Upper lobe of left lung (tissue), 6 donors: ENCODE results near the gene ANO10. TPM values are rescaled to one million over a fixed set of nuclear protein-coding genes. Genes with fewer than 3 reads are reported as not detected.
A peak's percentile ranks its signal among the peaks of the same experiment; 100 is the strongest.

Experiments used
- ATAC-seq, 2 donors: fragments of 200-7000 bp; cut with Tn5 transposase; one replicate each; pipeline ENCODE4 v1.9.1; 2022; ENCODE audit warnings: mild to moderate bottlenecking in 2 of 2, moderate library complexity in 2 of 2; ENCODE audit not compliant: low FRiP score in 2 of 2
- DNase-seq, 2 donors: peaks; one replicate each; pipeline ENCODE4 v3.0.0-alpha.2; 2019 to 2020
- H3K27ac ChIP-seq, 4 donors: fragments of 200-600 bp; sonication (generic); one replicate each; pipeline ENCODE4 v1.5.1; 2016 to 2019
- H3K27me3 ChIP-seq, 4 donors: fragments of 200-600 bp; sonication (generic); one replicate each; pipeline ENCODE4 v1.5.1; 2017 to 2019
- H3K36me3 ChIP-seq, 4 donors: fragments of 200-600 bp; sonication (generic); one replicate each; pipeline ENCODE4 v1.5.1; 2016 to 2019
- H3K4me1 ChIP-seq, 4 donors: fragments of 200-600 bp; sonication (generic); one replicate each; pipeline ENCODE4 v1.5.1; 2018 to 2019
- H3K4me3 ChIP-seq, 4 donors: fragments of 200-600 bp; sonication (generic); one replicate each; pipeline ENCODE4 v1.5.1; 2017 to 2019; ENCODE audit warnings: mild to moderate bottlenecking in 2 of 4, moderate library complexity in 1 of 4
- H3K9me3 ChIP-seq, 4 donors: fragments of 200-600 bp; sonication (generic); one replicate each; pipeline ENCODE4 v1.5.1; 2018 to 2019
- CTCF ChIP-seq, 6 experiments: fragments of 450-650 bp in 4 of 6; fragments of 200-600 bp in 2 of 6; sonication (generic) in 2 of 6; IDR thresholded peaks; one replicate each; pipeline ENCODE4 v1.5.1; 2016 to 2019; ENCODE audit warnings: antibody characterized with exemption in 6 of 6
- EP300 ChIP-seq, 4 donors: sonication (generic); formaldehyde crosslinking; IDR thresholded peaks; one replicate each; pipeline ENCODE4 v1.5.1; 2017; ENCODE audit warnings: antibody characterized with exemption in 4 of 4, control low read depth in 2 of 4
- POLR2A ChIP-seq, 4 donors: fragments of 450-650 bp; IDR thresholded peaks; one replicate each; pipeline ENCODE4 v1.5.1; 2016 to 2017; ENCODE audit warnings: antibody characterized with exemption in 4 of 4, mild to moderate bottlenecking in 2 of 4
- POLR2AphosphoS5 ChIP-seq, 2 donors: sonication (generic); formaldehyde crosslinking; IDR thresholded peaks; one replicate each; pipeline ENCODE4 v1.5.1; 2017; ENCODE audit warnings: antibody characterized with exemption in 2 of 2
- WGBS, 2 donors: methylation state at CpG; one replicate each; pipeline ENCODE4 v1.1.5; 2017 to 2018; 5-methylcytosine and 5-hydroxymethylcytosine counted together
- total RNA-seq, 6 donors: library from RNA; depleted of rRNA in 4 of 6; stranded (reverse); fragments of >200 nt in 4 of 6; gene quantifications; one replicate each; pipeline versions ENCODE4 v1.1.0 to v1.2.1, GENCODE V29; 2016 to 2021
- donor health status: DM: no; HTN: no; CAD: no; lungs with moderate emphysema.
- donor health status: DM: no; HTN: yes; CAD: no; lungs with severe emphysema.

Gene ANO10
- total RNA-seq, 6 donors from 2014 or later: 12.9 to 27.2 (median 18.3) TPM

- 60 to 67% methylated on average over 3 of the region's 3 CpGs for WGBS, 2 donors
- Histone ChIP-seq H3K27me3 (no peaks in the 10 kb centered on the region), H3K4me1 (no peaks in the 10 kb centered on the region), H3K36me3 (no peaks in the 10 kb centered on the region), H3K4me3 (no peak overlapping the region), H3K9me3 (no peaks in the 10 kb centered on the region), H3K27ac (no peak overlapping the region)
- ATAC-seq: no peak
- DNase-seq: no peak
- TF ChIP-seq EP300 (IDR thresholded peaks at IDR 0.05) (no peak), CTCF (IDR thresholded peaks at IDR 0.05) (no peak), POLR2AphosphoS5 (IDR thresholded peaks at IDR 0.05) (no peak), POLR2A (IDR thresholded peaks at IDR 0.05) (no peak)
These were observed 82.5 kb downstream of the ANO10 start for GRCh38 chr3:43539321-43539720.

GRCh38 chr3:43537225-43537624 is 84.6 kb downstream of the ANO10 start:
- ATAC-seq: no peak
- no peaks in the 10 kb centered on the region for H3K9me3 ChIP-seq
- no peak overlapping the region for H3K27ac ChIP-seq
- DNase-seq: no peak
- TF ChIP-seq CTCF (IDR thresholded peaks at IDR 0.05): no peak
- TF ChIP-seq POLR2AphosphoS5 (IDR thresholded peaks at IDR 0.05): no peak
- no peak for TF ChIP-seq POLR2A (IDR thresholded peaks at IDR 0.05)
- no peak for TF ChIP-seq EP300 (IDR thresholded peaks at IDR 0.05)
- H3K4me1 ChIP-seq: no peaks in the 10 kb centered on the region
- H3K27me3 ChIP-seq: no peaks in the 10 kb centered on the region
- no peak overlapping the region for H3K4me3 ChIP-seq
- H3K36me3 ChIP-seq: no peaks in the 10 kb centered on the region

GRCh38 chr3:43534675-43535074 is 87.1 kb downstream of the ANO10 start:
- Histone ChIP-seq H3K36me3 (no peaks in the 10 kb centered on the region), H3K4me3 (no peak overlapping the region), H3K27me3 (no peaks in the 10 kb centered on the region), H3K27ac (no peak overlapping the region), H3K9me3 (no peaks in the 10 kb centered on the region), H3K4me1 (no peaks in the 10 kb centered on the region)
- TF ChIP-seq CTCF (IDR thresholded peaks at IDR 0.05) (no peak), EP300 (IDR thresholded peaks at IDR 0.05) (no peak), POLR2A (IDR thresholded peaks at IDR 0.05) (no peak), POLR2AphosphoS5 (IDR thresholded peaks at IDR 0.05) (no peak)
- no peak for DNase-seq
- WGBS, 2 donors: 92 to 97% methylated on average over 1 of the region's 1 CpG
- ATAC-seq: no peak

GRCh38 chr3:43533009-43533408 is 88.8 kb downstream of the ANO10 start:
- ATAC-seq (no peak), DNase-seq (no peak)
- H3K9me3 ChIP-seq: no peaks in the 10 kb centered on the region
- no peaks in the 10 kb centered on the region for H3K27me3 ChIP-seq
- no peak overlapping the region for H3K4me3 ChIP-seq
- H3K4me1 ChIP-seq: no peaks in the 10 kb centered on the region
- H3K27ac ChIP-seq: no peak overlapping the region
- 88 to 97% methylated on average over 3 of the region's 3 CpGs for WGBS, 2 donors
- TF ChIP-seq POLR2AphosphoS5 (IDR thresholded peaks at IDR 0.05) (no peak), EP300 (IDR thresholded peaks at IDR 0.05) (no peak), CTCF (IDR thresholded peaks at IDR 0.05) (no peak), POLR2A (IDR thresholded peaks at IDR 0.05) (no peak)
- H3K36me3 ChIP-seq: no peaks in the 10 kb centered on the region

- Histone ChIP-seq H3K27ac (no peak overlapping the region), H3K36me3 (no peaks in the 10 kb centered on the region), H3K4me1 (no peaks in the 10 kb centered on the region), H3K9me3 (no peaks in the 10 kb centered on the region), H3K27me3 (no peaks in the 10 kb centered on the region), H3K4me3 (no peak overlapping the region)
- WGBS, 2 donors: 96 to 97% methylated on average over 3 of the region's 3 CpGs
- no peak for ATAC-seq
- TF ChIP-seq POLR2A (IDR thresholded peaks at IDR 0.05): no peak
- no peak for TF ChIP-seq POLR2AphosphoS5 (IDR thresholded peaks at IDR 0.05)
- TF ChIP-seq CTCF (IDR thresholded peaks at IDR 0.05): no peak
- no peak for TF ChIP-seq EP300 (IDR thresholded peaks at IDR 0.05)
- peak in 1 of 2 donors; percentile 3 for DNase-seq
These were observed 90.0 kb downstream of the ANO10 start for GRCh38 chr3:43531835-43532234.
